Subcutaneous abdominal adipose tissue (tissue), 5 donors: Measurements from ENCODE around the gene STRA8.

ENCODE experiments used
- H3K27ac ChIP-seq: one replicate; pipeline ENCODE4 v1.7.0; 2013; ENCODE audit warnings: low read depth, mild to moderate bottlenecking, inconsistent platforms, low read length, moderate library complexity
- H3K27me3 ChIP-seq, 5 donors: one replicate each; pipeline ENCODE4 v1.7.0; 2013; ENCODE audit warnings: low read length in 5 of 5, inconsistent platforms in 1 of 5; ENCODE audit not compliant: control insufficient read depth in 5 of 5, insufficient read depth in 4 of 5
- H3K36me3 ChIP-seq, 5 donors: one replicate each; pipeline ENCODE4 v1.7.0; 2013; ENCODE audit warnings: low read length in 5 of 5; ENCODE audit not compliant: control insufficient read depth in 5 of 5, insufficient read depth in 5 of 5
- H3K4me1 ChIP-seq, 5 donors: one replicate each; pipeline ENCODE4 v1.7.0; 2013; ENCODE audit warnings: low read length in 5 of 5, mild to moderate bottlenecking in 3 of 5, moderate library complexity in 1 of 5; ENCODE audit not compliant: control insufficient read depth in 5 of 5, insufficient read depth in 5 of 5
- H3K4me3 ChIP-seq, 5 donors: one replicate each; pipeline ENCODE4 v1.7.0; 2013; ENCODE audit warnings: low read length in 5 of 5, low read depth in 1 of 5
- H3K9ac ChIP-seq, 5 donors: one replicate each; pipeline ENCODE4 v1.7.0; 2013; ENCODE audit warnings: low read length in 5 of 5, mild to moderate bottlenecking in 4 of 5, moderate library complexity in 3 of 5
- H3K9me3 ChIP-seq, 5 donors: one replicate each; pipeline ENCODE4 v1.7.0; 2013; ENCODE audit warnings: low read length in 5 of 5; ENCODE audit not compliant: control insufficient read depth in 5 of 5
- donor health status: healthy.
- donor health status: healthy.
- donor health status: healthy.
- donor health status: healthy.
- donor health status: healthy.

Gene STRA8

GRCh38 chr7:135291809-135292253 is 58.2 kb downstream of the STRA8 start:
- no peaks in the 10 kb centered on the region for H3K27me3 ChIP-seq
- no peaks in the 10 kb centered on the region for H3K36me3 ChIP-seq
- H3K27ac ChIP-seq: no peak overlapping the region
- H3K4me3 ChIP-seq: no peak overlapping the region
- no peaks in the 10 kb centered on the region for H3K4me1 ChIP-seq
- H3K9ac ChIP-seq: no peak overlapping the region
- H3K9me3 ChIP-seq: no peaks in the 10 kb centered on the region

- no peak overlapping the region for H3K4me3 ChIP-seq
- peaks cover 0 to 4% (median 0%) of the 10 kb centered on the region in 5 donors for H3K9me3 ChIP-seq
- no peak overlapping the region for H3K27ac ChIP-seq
- H3K4me1 ChIP-seq: no peaks in the 10 kb centered on the region
- no peak overlapping the region for H3K9ac ChIP-seq
- no peaks in the 10 kb centered on the region for H3K36me3 ChIP-seq
- no peaks in the 10 kb centered on the region for H3K27me3 ChIP-seq
Measured at GRCh38 chr7:135299235-135299634, 65.6 kb downstream of the STRA8 start.

- Histone ChIP-seq H3K4me1 (no peaks in the 10 kb centered on the region), H3K27me3 (no peaks in the 10 kb centered on the region), H3K27ac (no peak overlapping the region), H3K36me3 (no peaks in the 10 kb centered on the region), H3K9ac (no peak overlapping the region), H3K9me3 (peaks cover 0 to 4% (median 0%) of the 10 kb centered on the region in 5 donors), H3K4me3 (no peak overlapping the region)
Measured at GRCh38 chr7:135300913-135301765, 67.5 kb downstream of the STRA8 start.
